Astrocyte (in vitro differentiated cells and primary cell): ENCODE results near the gene KRTAP4-11. TPM values are rescaled to one million over a fixed set of nuclear protein-coding genes. Genes with fewer than 3 reads are reported as not detected.

Experiments
- DNase-seq: peaks from one replicate; pipeline ENCODE4 v3.0.0-alpha.2; 2010; ENCODE audit warnings: low read depth
- FAIRE-seq: peaks from 2 replicates; lab custom pipeline; 2011; peaks lifted over from hg19 to GRCh38; lab: Jason Lieb, UNC
- H2AFZ ChIP-seq: 2 replicates; pipeline ENCODE4 v1.6.0; 2012; ENCODE audit warnings: low read depth, low read length, inconsistent platforms
- H3K27ac ChIP-seq: 2 replicates; pipeline ENCODE4 v1.5.1; 2011; ENCODE audit warnings: low read depth, low read length, inconsistent platforms
- H3K27me3 ChIP-seq: 2 replicates; pipeline ENCODE4 v1.6.0; 2011; ENCODE audit warnings: low read length, inconsistent platforms; ENCODE audit not compliant: insufficient read depth
- H3K36me3 ChIP-seq: 2 replicates; pipeline ENCODE4 v1.5.1; 2011; ENCODE audit warnings: low read length, inconsistent platforms; ENCODE audit not compliant: insufficient read depth
- H3K4me1 ChIP-seq: 2 replicates; pipeline ENCODE4 v1.5.1; 2011; ENCODE audit warnings: low read length, inconsistent platforms; ENCODE audit not compliant: insufficient read depth
- H3K4me2 ChIP-seq: 2 replicates; pipeline ENCODE4 v1.6.0; 2012; ENCODE audit warnings: low read length, inconsistent platforms
- H3K4me3 ChIP-seq: 2 replicates; pipeline ENCODE4 v1.5.1; 2011; ENCODE audit warnings: low read depth, mild to moderate bottlenecking, low read length, inconsistent platforms; ENCODE audit not compliant: insufficient read depth
- H3K79me2 ChIP-seq: 2 replicates; pipeline ENCODE4 v1.6.0; 2012; ENCODE audit warnings: mild to moderate bottlenecking, low read length, inconsistent platforms; ENCODE audit not compliant: insufficient read depth
- H3K9ac ChIP-seq: 2 replicates; pipeline ENCODE4 v1.6.0; 2012; ENCODE audit warnings: mild to moderate bottlenecking, low read length, inconsistent platforms
- H3K9me3 ChIP-seq: 2 replicates; pipeline ENCODE4 v1.5.1; 2012; ENCODE audit warnings: low read depth, mild to moderate bottlenecking, low read length, inconsistent platforms; ENCODE audit not compliant: insufficient read depth
- H4K20me1 ChIP-seq: 2 replicates; pipeline ENCODE4 v1.6.0; 2012; ENCODE audit warnings: low read length, inconsistent platforms; ENCODE audit not compliant: insufficient read depth
- H3K27ac Mint-ChIP-seq: one replicate; pipeline ENCODE4 v1.8.0; 2021; ENCODE audit warnings: mild to moderate bottlenecking, mixed read lengths; ENCODE audit not compliant: unreplicated experiment
- H3K27me3 Mint-ChIP-seq: one replicate; pipeline ENCODE4 v1.8.0; 2021; ENCODE audit warnings: low read depth, mixed read lengths; ENCODE audit not compliant: unreplicated experiment
- H3K36me3 Mint-ChIP-seq: one replicate; pipeline ENCODE4 v1.8.0; 2021; ENCODE audit warnings: low read depth, mixed read lengths; ENCODE audit not compliant: unreplicated experiment
- H3K4me1 Mint-ChIP-seq: one replicate; pipeline ENCODE4 v1.8.0; 2021; ENCODE audit warnings: low read depth, mixed read lengths; ENCODE audit not compliant: unreplicated experiment
- H3K4me3 Mint-ChIP-seq: one replicate; pipeline ENCODE4 v1.8.0; 2021; ENCODE audit warnings: mild to moderate bottlenecking, moderate library complexity, mixed read lengths; ENCODE audit not compliant: unreplicated experiment
- H3K9me3 Mint-ChIP-seq: one replicate; pipeline ENCODE4 v1.8.0; 2021; ENCODE audit warnings: mild to moderate bottlenecking, mixed read lengths; ENCODE audit not compliant: unreplicated experiment
- EZH2 ChIP-seq: IDR thresholded peaks from 2 replicates; pipeline ENCODE4 v1.6.1; 2012; ENCODE audit warnings: mild to moderate bottlenecking, low read length, inconsistent platforms; ENCODE audit not compliant: insufficient read depth
- total RNA-seq: library from RNA; stranded (reverse); gene quantifications from 2 replicates; pipeline ENCODE4 v1.2.1, GENCODE V29; 2021
- TF ChIP-seq, protein P1 (sequence below): IDR thresholded peaks from 2 replicates; pipeline ENCODE4 v1.5.1; 2011; ENCODE audit warnings: low read depth, mild to moderate bottlenecking, inconsistent platforms, low read length, moderate library complexity; ENCODE audit not compliant: insufficient read depth

The KRTAP4-11 gene
- total RNA-seq, 1 donor from 2014 or later: not detected

DNA sequence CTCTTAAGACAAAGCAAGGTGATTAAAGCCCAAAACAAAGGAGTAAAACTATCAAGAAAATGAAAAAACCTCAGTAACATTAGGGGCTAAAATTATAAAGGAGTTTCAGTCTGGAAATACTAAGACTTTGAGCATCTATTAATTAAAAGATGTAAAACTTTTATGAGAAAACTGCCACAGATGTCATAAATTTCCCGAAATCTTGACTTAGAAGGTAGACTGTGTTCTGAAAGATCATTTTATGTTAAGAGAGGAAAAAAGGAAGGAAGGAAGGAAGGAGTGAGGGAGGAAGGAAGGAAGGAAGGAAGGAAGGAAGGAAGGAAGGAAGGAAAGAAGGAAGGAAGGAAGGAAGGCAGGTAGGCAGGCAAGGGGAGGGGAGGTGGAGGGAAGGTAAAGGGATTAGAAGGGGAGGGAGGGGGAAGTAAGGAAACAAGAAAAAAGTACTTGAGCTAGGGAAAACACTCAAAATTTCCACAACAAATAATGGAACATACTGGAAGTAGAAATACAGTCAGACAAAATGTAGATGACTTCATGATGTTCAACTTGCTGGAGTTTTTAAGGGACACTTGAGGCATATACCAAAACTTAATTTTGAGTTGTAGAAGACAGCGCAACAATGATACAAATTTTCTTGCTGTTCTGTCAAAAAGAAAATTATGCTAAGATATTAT lies 29.5 kb upstream of the KRTAP4-11 start:
- Histone ChIP-seq H3K4me2 (no peak overlapping the region), H3K9me3 (no peaks in the 10 kb centered on the region), H3K27me3 (no peaks in the 10 kb centered on the region), H3K79me2 (no peaks in the 10 kb centered on the region), H3K4me3 (no peak overlapping the region), H4K20me1 (no peaks in the 10 kb centered on the region), H2AFZ (no peak overlapping the region), H3K27ac (no peak overlapping the region), H3K9ac (no peak overlapping the region), H3K36me3 (no peaks in the 10 kb centered on the region), H3K4me1 (no peaks in the 10 kb centered on the region)
- Mint-ChIP-seq H3K36me3 (no peaks in the 10 kb centered on the region), H3K4me3 (no peak overlapping the region), H3K9me3 (peaks cover 7% of the 10 kb centered on the region), H3K27me3 (peaks cover 3% of the 10 kb centered on the region), H3K27ac (no peak overlapping the region), H3K4me1 (no peaks in the 10 kb centered on the region)
- no peak for TF ChIP-seq EZH2
- FAIRE-seq: no peak
- DNase-seq: no peak

DNA sequence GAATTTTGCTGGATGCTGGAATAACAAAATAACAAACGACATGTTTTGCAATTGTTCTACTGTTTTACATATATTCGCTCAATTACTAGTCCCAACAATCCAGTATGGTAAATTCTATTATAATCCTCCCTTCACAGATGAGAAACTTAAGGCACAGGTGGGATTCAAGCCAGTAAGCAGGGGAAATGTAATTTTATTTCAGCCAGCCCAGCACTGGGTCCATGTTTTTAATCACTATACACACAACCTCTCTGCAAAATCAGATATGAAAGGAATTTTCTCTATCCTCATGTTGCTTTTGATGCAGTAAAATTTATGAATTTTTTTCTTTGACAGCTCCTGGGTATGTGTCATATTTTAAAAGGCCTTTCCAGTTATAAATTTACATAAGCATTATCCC lies 27.1 kb upstream of the KRTAP4-11 start:
- Mint-ChIP-seq H3K9me3 (peaks cover 7% of the 10 kb centered on the region), H3K4me3 (no peak overlapping the region), H3K36me3 (no peaks in the 10 kb centered on the region), H3K4me1 (peaks cover 11% of the 10 kb centered on the region), H3K27ac (no peak overlapping the region), H3K27me3 (peaks cover 3% of the 10 kb centered on the region)
- Histone ChIP-seq H3K27me3 (no peaks in the 10 kb centered on the region), H4K20me1 (no peaks in the 10 kb centered on the region), H3K4me2 (no peak overlapping the region), H3K79me2 (no peaks in the 10 kb centered on the region), H3K9me3 (peaks cover 1% of the 10 kb centered on the region), H3K27ac (no peak overlapping the region), H2AFZ (no peak overlapping the region), H3K36me3 (no peaks in the 10 kb centered on the region), H3K9ac (no peak overlapping the region), H3K4me1 (no peaks in the 10 kb centered on the region), H3K4me3 (no peak overlapping the region)
- FAIRE-seq (no peak), DNase-seq (no peak)
- TF ChIP-seq, protein P1, sequence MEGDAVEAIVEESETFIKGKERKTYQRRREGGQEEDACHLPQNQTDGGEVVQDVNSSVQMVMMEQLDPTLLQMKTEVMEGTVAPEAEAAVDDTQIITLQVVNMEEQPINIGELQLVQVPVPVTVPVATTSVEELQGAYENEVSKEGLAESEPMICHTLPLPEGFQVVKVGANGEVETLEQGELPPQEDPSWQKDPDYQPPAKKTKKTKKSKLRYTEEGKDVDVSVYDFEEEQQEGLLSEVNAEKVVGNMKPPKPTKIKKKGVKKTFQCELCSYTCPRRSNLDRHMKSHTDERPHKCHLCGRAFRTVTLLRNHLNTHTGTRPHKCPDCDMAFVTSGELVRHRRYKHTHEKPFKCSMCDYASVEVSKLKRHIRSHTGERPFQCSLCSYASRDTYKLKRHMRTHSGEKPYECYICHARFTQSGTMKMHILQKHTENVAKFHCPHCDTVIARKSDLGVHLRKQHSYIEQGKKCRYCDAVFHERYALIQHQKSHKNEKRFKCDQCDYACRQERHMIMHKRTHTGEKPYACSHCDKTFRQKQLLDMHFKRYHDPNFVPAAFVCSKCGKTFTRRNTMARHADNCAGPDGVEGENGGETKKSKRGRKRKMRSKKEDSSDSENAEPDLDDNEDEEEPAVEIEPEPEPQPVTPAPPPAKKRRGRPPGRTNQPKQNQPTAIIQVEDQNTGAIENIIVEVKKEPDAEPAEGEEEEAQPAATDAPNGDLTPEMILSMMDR: no peak
- no peak for TF ChIP-seq EZH2

DNA sequence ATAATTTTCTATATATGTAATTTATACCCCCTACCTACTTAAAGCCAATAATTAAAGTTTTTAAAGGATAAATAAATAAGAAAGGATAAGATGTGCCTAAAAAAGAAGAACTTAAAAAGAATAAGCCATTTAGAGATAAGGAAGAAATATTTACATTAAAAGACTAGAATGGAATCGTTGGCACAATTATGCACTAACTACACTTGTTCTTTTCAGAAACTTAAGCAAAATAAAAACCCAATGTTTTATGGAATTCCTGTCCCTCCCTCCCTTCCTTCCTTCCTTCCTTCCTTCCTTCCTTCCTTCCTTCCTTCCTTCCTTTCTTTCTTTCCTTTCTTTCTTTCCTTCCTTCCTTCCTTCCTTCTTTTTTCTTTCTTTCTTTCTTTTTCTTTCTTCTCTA lies 26.7 kb upstream of the KRTAP4-11 start:
- no peak overlapping the region for H3K4me3 ChIP-seq
- H3K9me3 ChIP-seq: peaks cover 3% of the 10 kb centered on the region
- no peaks in the 10 kb centered on the region for H3K79me2 ChIP-seq
- no peaks in the 10 kb centered on the region for H4K20me1 ChIP-seq
- no peaks in the 10 kb centered on the region for H3K4me1 ChIP-seq
- Mint-ChIP-seq H3K27me3 (peaks cover 3% of the 10 kb centered on the region), H3K4me3 (no peak overlapping the region), H3K36me3 (no peaks in the 10 kb centered on the region), H3K27ac (no peak overlapping the region), H3K9me3 (peaks cover 7% of the 10 kb centered on the region), H3K4me1 (peaks cover 11% of the 10 kb centered on the region)
- TF ChIP-seq, protein P1: no peak
- TF ChIP-seq EZH2: no peak
- H3K4me2 ChIP-seq: no peak overlapping the region
- no peaks in the 10 kb centered on the region for H3K36me3 ChIP-seq
- no peak for FAIRE-seq
- H2AFZ ChIP-seq: no peak overlapping the region
- H3K9ac ChIP-seq: no peak overlapping the region
- no peak overlapping the region for H3K27ac ChIP-seq
- no peaks in the 10 kb centered on the region for H3K27me3 ChIP-seq
- DNase-seq: no peak
